ENCODE measurements around the gene USP37.
A peak's percentile ranks its signal among the peaks of the same experiment; 100 is the strongest.

USP37 gene

DNA sequence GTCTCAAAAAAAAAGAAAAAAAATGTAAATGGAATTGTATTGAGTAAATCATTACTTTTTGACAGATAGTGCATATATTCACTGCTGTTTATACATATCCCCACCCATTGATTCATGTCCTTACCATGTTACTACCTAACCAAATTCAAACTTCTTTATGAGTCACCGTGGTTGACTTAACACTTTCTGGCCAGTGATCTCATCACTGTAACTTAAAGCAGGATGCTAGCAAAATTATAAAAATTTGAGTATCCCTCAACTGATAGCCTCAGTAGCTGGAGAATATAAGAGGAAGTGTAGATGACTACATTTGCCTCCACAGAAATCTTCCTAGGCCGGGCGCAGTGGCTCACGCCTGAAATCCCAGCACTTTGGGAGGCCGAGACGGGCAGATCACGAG lies 13.9 kb upstream of the USP37 start:
- TF ChIP-seq CTCF (IDR thresholded peaks at IDR 0.05; ENCODE audit: borderline replicate concordance, insufficient read depth, low read depth, low read length) = no peak
- no peak overlapping the region for H3K4me3 ChIP-seq (ENCODE audit: low read depth, low read length)

DNA sequence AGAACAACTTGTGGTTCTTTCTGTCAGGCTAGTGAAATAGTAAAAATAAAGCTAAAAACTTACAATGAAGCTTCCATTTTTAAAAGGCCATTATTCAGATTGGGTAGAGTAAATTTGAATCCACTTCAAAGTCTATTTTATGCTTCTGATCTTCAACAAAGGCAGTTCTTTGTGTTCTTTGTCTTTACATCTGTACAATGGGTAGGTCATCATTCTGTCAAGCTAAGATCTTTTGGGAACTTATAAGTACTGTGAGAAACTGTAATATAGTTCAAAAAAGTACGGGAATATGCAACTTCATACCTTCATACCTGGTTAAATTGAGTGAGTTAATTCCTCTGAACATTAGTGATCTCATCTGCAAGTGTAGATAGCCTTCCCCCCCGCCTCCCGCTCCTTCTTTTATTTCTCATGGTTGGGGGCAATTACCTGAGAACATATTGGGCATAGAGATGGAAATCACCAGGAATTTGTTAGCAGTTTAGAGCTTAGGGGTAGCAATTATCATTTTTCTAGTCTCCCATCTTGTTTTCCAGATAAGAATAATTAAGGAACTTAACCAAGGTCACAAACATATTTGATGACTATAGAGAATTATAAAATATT lies 10.2 kb upstream of the USP37 start:
- no peak for TF ChIP-seq CTCF (IDR thresholded peaks at IDR 0.05; ENCODE audit: borderline replicate concordance, insufficient read depth, low read depth, low read length)
- H3K4me3 ChIP-seq (ENCODE audit: low read depth, low read length) = no peak overlapping the region

- TF ChIP-seq CTCF (IDR thresholded peaks at IDR 0.05; ENCODE audit: borderline replicate concordance, insufficient read depth, low read depth, low read length) = no peak
- no peak overlapping the region for H3K4me3 ChIP-seq (ENCODE audit: low read depth, low read length)
Observed at GRCh38 chr2:218577482-218578220, 9.5 kb upstream of the USP37 start.

- TF ChIP-seq CTCF (IDR thresholded peaks at IDR 0.05; ENCODE audit: borderline replicate concordance, insufficient read depth, low read depth, low read length) = no peak
- no peak overlapping the region for H3K4me3 ChIP-seq (ENCODE audit: low read depth, low read length)
Observed at GRCh38 chr2:218576854-218577253, 8.7 kb upstream of the USP37 start.

- TF ChIP-seq CTCF (IDR thresholded peaks at IDR 0.05; ENCODE audit: borderline replicate concordance, insufficient read depth, low read depth, low read length) = no peak
- peak overlapping the region; percentile 78 for H3K4me3 ChIP-seq (ENCODE audit: low read depth, low read length)
Observed at GRCh38 chr2:218570850-218571249, 2.7 kb upstream of the USP37 start.

- H3K4me3 ChIP-seq (ENCODE audit: low read depth, low read length) = peak overlapping the region; percentile 78
- no peak for TF ChIP-seq CTCF (IDR thresholded peaks at IDR 0.05; ENCODE audit: borderline replicate concordance, insufficient read depth, low read depth, low read length)
Observed at GRCh38 chr2:218569661-218570500, 1.7 kb upstream of the USP37 start.
